Natural killer cell treated with Interleukin-12 subunit alpha and Interleukin-12 subunit beta and Interleukin-15 and Interleukin-18, amount 100 ng/mL, for 72 hours (primary cell): Measurements from ENCODE around the gene KNSTRN. TPM values are rescaled to one million over a fixed set of nuclear protein-coding genes. Genes with fewer than 3 reads are reported as not detected.
A peak's percentile ranks its signal among the peaks of the same experiment; 100 is the strongest.

Experiments
- ATAC-seq, 2 donors: fragments of 150-1000 bp; cut with Tn5 transposase in 1 of 2; sonication (Bioruptor Pico), chemical (Tn5 transposase) in 1 of 2; 2 replicates each; pipeline ENCODE4 v1.10.0; 2021
- DNase-seq: peaks from one replicate; pipeline ENCODE4 v3.0.0; 2022; ENCODE audit warnings: low spot score
- H3K27ac Mint-ChIP-seq, 2 donors: 1 replicate in 1 of 2; 2 replicates in 1 of 2; pipeline ENCODE4 v1.8.0; 2022; ENCODE audit warnings: mixed read lengths in 2 of 2, mild to moderate bottlenecking in 1 of 2, moderate library complexity in 1 of 2
- H3K27me3 Mint-ChIP-seq, 2 donors: 1 replicate in 1 of 2; 2 replicates in 1 of 2; pipeline ENCODE4 v1.8.0; 2022; ENCODE audit warnings: mixed read lengths in 2 of 2
- H3K36me3 Mint-ChIP-seq: one replicate; pipeline ENCODE4 v1.8.0; 2022; ENCODE audit warnings: mixed read lengths
- H3K4me1 Mint-ChIP-seq, 2 donors: 1 replicate in 1 of 2; 2 replicates in 1 of 2; pipeline ENCODE4 v1.8.0; 2022; ENCODE audit warnings: low read depth in 2 of 2, mixed read lengths in 2 of 2, mild to moderate bottlenecking in 1 of 2
- H3K4me3 Mint-ChIP-seq: one replicate; pipeline ENCODE4 v1.8.0; 2022; ENCODE audit warnings: mixed read lengths
- H3K9me3 Mint-ChIP-seq: 2 replicates; pipeline ENCODE4 v1.8.0; 2022; ENCODE audit warnings: mixed read lengths
- total RNA-seq, 2 donors: library from RNA; stranded (reverse); gene quantifications; one replicate each; pipeline ENCODE4 v1.2.3, GENCODE V29; 2022

The KNSTRN gene
- total RNA-seq, 2 donors from 2014 or later = 32.4 to 75.1 TPM

- H3K36me3 Mint-ChIP-seq = no peaks in the 10 kb centered on the region
- no peak overlapping the region for H3K27ac Mint-ChIP-seq
- H3K9me3 Mint-ChIP-seq = no peaks in the 10 kb centered on the region
- ATAC-seq = no peak
- peaks cover 0 to 11% of the 10 kb centered on the region in 2 donors for H3K27me3 Mint-ChIP-seq
- H3K4me3 Mint-ChIP-seq = no peak overlapping the region
- no peak for DNase-seq
- peaks cover 0 to 5% of the 10 kb centered on the region in 2 donors for H3K4me1 Mint-ChIP-seq
Measured at GRCh38 chr15:40352281-40352901, 30.1 kb upstream of the KNSTRN start.

GRCh38 chr15:40353697-40354096 is 28.8 kb upstream of the KNSTRN start:
- no peak overlapping the region for H3K4me3 Mint-ChIP-seq
- peaks cover 0 to 11% of the 10 kb centered on the region in 2 donors for H3K27me3 Mint-ChIP-seq
- ATAC-seq (no peak), DNase-seq (no peak)
- H3K9me3 Mint-ChIP-seq = no peaks in the 10 kb centered on the region
- no peak overlapping the region for H3K27ac Mint-ChIP-seq
- H3K4me1 Mint-ChIP-seq = peaks cover 2 to 9% of the 10 kb centered on the region in 2 donors
- no peaks in the 10 kb centered on the region for H3K36me3 Mint-ChIP-seq

GRCh38 chr15:40354408-40355171 is 27.9 kb upstream of the KNSTRN start:
- ATAC-seq (no peak), DNase-seq (no peak)
- no peaks in the 10 kb centered on the region for H3K36me3 Mint-ChIP-seq
- H3K4me3 Mint-ChIP-seq = no peak overlapping the region
- H3K9me3 Mint-ChIP-seq = no peaks in the 10 kb centered on the region
- no peak overlapping the region for H3K27ac Mint-ChIP-seq
- peaks cover 0 to 11% of the 10 kb centered on the region in 2 donors for H3K27me3 Mint-ChIP-seq
- peaks cover 8 to 14% of the 10 kb centered on the region in 2 donors for H3K4me1 Mint-ChIP-seq

GRCh38 chr15:40355976-40356585 is 26.4 kb upstream of the KNSTRN start:
- Mint-ChIP-seq H3K27me3 (peaks cover 0 to 11% of the 10 kb centered on the region in 2 donors), H3K9me3 (no peaks in the 10 kb centered on the region), H3K4me1 (peaks cover 8 to 14% of the 10 kb centered on the region in 2 donors), H3K27ac (no peak overlapping the region), H3K36me3 (no peaks in the 10 kb centered on the region), H3K4me3 (no peak overlapping the region)
- ATAC-seq (no peak), DNase-seq (no peak)

- H3K27ac Mint-ChIP-seq = no peak overlapping the region
- DNase-seq (no peak), ATAC-seq (no peak)
- H3K9me3 Mint-ChIP-seq = no peaks in the 10 kb centered on the region
- no peaks in the 10 kb centered on the region for H3K36me3 Mint-ChIP-seq
- peak overlapping the region; percentile 83 for H3K4me3 Mint-ChIP-seq
- peaks cover 8 to 14% of the 10 kb centered on the region in 2 donors for H3K4me1 Mint-ChIP-seq
- peaks cover 0 to 11% of the 10 kb centered on the region in 2 donors for H3K27me3 Mint-ChIP-seq
Measured at GRCh38 chr15:40357246-40357645, 25.3 kb upstream of the KNSTRN start.

GRCh38 chr15:40357723-40358470 is 24.6 kb upstream of the KNSTRN start, which contains the start of gene DISP2:
Gene DISP2, plus strand, starts transcription at chr15:40358219. Its CDS starts 103 bp downstream, at chr15:40358322.
- Mint-ChIP-seq H3K9me3 (no peaks in the 10 kb centered on the region), H3K4me1 (peaks cover 8 to 14% of the 10 kb centered on the region in 2 donors), H3K4me3 (peak within 1 kb of the TSS; percentile 83), H3K27me3 (peaks cover 0 to 11% of the 10 kb centered on the region in 2 donors), H3K27ac (peak within 1 kb of the TSS; percentile 25 to 51), H3K36me3 (no peaks in the 10 kb centered on the region)
- DNase-seq (peak; percentile 94), ATAC-seq (peak; percentile 94 to 96)

- ATAC-seq (peak; percentile 51 to 66), DNase-seq (no peak)
- Mint-ChIP-seq H3K9me3 (no peaks in the 10 kb centered on the region), H3K4me1 (peaks cover 8 to 16% of the 10 kb centered on the region in 2 donors), H3K27ac (peak overlapping the region; percentile 25 to 51), H3K27me3 (peaks cover 0 to 11% of the 10 kb centered on the region in 2 donors), H3K36me3 (no peaks in the 10 kb centered on the region), H3K4me3 (peak overlapping the region; percentile 83)
Measured at GRCh38 chr15:40358471-40359353, 23.8 kb upstream of the KNSTRN start.

- Mint-ChIP-seq H3K36me3 (no peaks in the 10 kb centered on the region), H3K27me3 (peaks cover 0 to 11% of the 10 kb centered on the region in 2 donors), H3K4me1 (peaks cover 8 to 17% of the 10 kb centered on the region in 2 donors), H3K4me3 (no peak overlapping the region), H3K9me3 (no peaks in the 10 kb centered on the region), H3K27ac (no peak overlapping the region)
- ATAC-seq (no peak), DNase-seq (no peak)
Measured at GRCh38 chr15:40360015-40360414, 22.5 kb upstream of the KNSTRN start.

- Mint-ChIP-seq H3K4me1 (peaks cover 12 to 25% of the 10 kb centered on the region in 2 donors), H3K4me3 (no peak overlapping the region), H3K27me3 (peaks cover 0 to 6% of the 10 kb centered on the region in 2 donors), H3K9me3 (no peaks in the 10 kb centered on the region), H3K36me3 (no peaks in the 10 kb centered on the region), H3K27ac (no peak overlapping the region)
- DNase-seq (no peak), ATAC-seq (no peak)
Measured at GRCh38 chr15:40361640-40362039, 20.9 kb upstream of the KNSTRN start.

- no peak overlapping the region for H3K4me3 Mint-ChIP-seq
- H3K4me1 Mint-ChIP-seq = peaks cover 24 to 25% of the 10 kb centered on the region in 2 donors
- H3K27ac Mint-ChIP-seq = no peak overlapping the region
- no peaks in the 10 kb centered on the region for H3K27me3 Mint-ChIP-seq
- no peaks in the 10 kb centered on the region for H3K9me3 Mint-ChIP-seq
- ATAC-seq (no peak), DNase-seq (no peak)
- H3K36me3 Mint-ChIP-seq = no peaks in the 10 kb centered on the region
Measured at GRCh38 chr15:40363611-40364010, 18.9 kb upstream of the KNSTRN start.

- Mint-ChIP-seq H3K9me3 (no peaks in the 10 kb centered on the region), H3K4me1 (peaks cover 21 to 23% of the 10 kb centered on the region in 2 donors), H3K27me3 (no peaks in the 10 kb centered on the region), H3K4me3 (no peak overlapping the region), H3K36me3 (no peaks in the 10 kb centered on the region), H3K27ac (no peak overlapping the region)
- DNase-seq (no peak), ATAC-seq (no peak)
Measured at GRCh38 chr15:40364251-40364650, 18.3 kb upstream of the KNSTRN start.

- Mint-ChIP-seq H3K4me1 (peaks cover 21 to 24% of the 10 kb centered on the region in 2 donors), H3K4me3 (no peak overlapping the region), H3K36me3 (no peaks in the 10 kb centered on the region), H3K27ac (no peak overlapping the region), H3K27me3 (no peaks in the 10 kb centered on the region), H3K9me3 (no peaks in the 10 kb centered on the region)
- DNase-seq (no peak), ATAC-seq (no peak)
Measured at GRCh38 chr15:40365016-40365415, 17.5 kb upstream of the KNSTRN start.
